HG03469 (cell line): Measurements from ENCODE around the gene UCHL3.

Experiments used
- ATAC-seq: cut with Tn5 transposase; IDR thresholded peaks from one replicate; pipeline ENCODE4 v1.9.1; 2021; ENCODE audit warnings: mild to moderate bottlenecking, moderate library complexity, moderate number of reproducible peaks; ENCODE audit not compliant: unreplicated experiment

UCHL3 gene

DNA sequence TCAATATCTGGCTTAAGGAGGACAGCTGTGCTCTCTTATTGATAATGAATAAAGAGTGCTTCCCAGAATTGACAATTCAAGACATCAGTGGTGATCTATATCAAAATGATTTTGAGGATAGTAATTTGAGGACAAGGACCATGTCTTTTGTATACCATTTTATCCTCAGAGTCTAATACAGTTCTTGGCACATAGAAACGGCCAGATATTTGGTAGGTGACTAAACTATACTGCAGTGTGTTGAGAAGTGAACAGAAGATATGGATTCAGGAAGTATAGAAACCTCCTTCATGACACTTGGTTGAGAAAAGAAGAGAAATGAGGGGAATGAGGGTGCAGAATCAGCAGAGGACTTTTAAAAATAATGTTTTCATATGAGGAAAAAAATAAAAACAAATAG is 70.4 kb downstream of the UCHL3 start:
- ATAC-seq: no peak

DNA sequence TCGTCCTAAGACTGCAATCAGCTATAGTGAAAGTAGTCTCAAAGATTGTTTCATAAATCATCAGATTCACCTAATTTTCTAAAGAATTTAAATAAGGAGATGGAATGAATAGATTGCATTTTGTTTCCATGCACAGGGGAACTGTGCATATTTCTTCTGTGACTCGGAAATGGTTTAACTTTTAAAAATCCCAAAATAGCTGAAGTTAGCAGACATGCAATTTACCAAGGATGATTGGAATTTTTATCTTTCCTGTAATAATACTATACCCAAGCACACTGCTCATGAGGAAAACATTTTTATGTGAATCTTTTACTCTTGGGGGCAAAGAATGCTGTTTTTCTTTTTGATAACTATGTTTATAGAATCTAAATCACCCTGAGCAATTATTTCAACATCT is 71.6 kb downstream of the UCHL3 start:
- no peak for ATAC-seq

DNA sequence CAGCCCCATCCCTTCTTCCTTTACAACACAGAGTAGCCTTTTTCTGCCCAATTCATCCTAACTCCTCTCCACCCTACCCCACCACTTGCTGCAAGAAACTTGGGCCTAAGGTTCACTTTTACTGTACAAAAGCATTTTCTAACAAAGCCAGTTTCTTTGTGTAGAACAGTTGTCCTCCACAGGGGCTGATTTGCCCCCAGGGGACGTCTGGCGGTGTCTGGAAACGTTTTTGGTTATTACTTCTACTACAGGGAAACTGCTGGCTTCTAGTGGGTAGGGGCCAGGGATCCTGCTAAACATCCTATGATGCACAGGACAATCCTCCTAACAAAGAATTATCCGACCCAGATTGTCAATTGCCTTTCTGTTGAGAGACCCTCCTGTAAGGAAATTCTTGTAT is 79.2 kb downstream of the UCHL3 start:
- ATAC-seq: no peak

DNA sequence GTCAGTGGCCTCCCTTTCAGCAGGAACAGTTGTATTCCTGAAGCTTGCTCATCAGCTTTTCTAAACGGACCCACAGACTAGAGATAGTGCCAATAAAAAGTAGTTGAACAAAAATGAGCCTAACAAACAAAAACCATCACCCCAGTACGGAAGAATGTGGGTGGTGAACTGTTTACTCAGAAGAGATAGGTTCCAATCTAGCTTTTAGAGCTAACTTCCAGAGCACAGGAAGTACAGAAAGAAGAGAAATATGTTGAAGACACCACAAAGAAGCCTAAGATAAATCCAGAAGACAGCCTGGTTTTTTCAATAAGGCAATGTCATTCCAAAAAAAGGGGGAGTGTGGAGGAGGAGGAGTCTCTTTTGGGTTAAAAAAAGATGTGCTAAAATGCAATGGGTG is 83.7 kb downstream of the UCHL3 start:
- ATAC-seq: no peak

DNA sequence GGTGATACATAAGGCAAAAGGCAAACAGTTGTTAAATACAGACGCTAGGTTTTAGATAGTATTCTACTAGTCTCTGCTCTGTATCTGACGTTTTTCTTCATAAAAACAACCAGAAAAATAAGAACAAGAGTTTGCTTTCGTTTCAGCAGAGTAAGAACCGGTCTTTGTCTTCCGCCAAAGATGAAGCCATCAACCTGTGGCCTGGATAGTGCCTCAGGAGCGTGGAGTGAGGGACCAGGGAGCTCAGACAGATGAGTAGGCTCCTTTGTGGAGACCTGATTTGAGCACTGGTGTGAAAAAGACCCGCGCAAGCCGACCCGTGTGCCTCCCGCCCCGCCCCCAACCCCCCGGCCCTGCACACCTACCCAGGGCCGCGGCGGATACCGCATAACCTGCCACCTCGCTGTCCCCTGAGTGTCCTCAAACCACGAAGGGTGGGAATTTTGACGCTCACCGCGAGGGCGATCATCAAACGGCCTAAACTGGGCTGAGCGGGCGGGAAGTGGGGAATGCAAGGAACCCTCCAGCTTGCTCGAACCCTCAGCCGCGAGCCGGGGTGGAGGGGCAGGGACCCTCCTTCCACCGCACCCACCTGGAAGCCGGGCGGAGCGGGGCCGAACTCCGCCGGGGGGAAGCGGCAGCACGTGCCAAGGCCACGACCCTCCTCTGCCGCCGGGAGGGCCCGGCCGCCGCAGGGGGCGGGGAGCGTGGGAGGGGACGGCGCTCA is 85.7 kb downstream of the UCHL3 start:
- ATAC-seq: no peak

DNA sequence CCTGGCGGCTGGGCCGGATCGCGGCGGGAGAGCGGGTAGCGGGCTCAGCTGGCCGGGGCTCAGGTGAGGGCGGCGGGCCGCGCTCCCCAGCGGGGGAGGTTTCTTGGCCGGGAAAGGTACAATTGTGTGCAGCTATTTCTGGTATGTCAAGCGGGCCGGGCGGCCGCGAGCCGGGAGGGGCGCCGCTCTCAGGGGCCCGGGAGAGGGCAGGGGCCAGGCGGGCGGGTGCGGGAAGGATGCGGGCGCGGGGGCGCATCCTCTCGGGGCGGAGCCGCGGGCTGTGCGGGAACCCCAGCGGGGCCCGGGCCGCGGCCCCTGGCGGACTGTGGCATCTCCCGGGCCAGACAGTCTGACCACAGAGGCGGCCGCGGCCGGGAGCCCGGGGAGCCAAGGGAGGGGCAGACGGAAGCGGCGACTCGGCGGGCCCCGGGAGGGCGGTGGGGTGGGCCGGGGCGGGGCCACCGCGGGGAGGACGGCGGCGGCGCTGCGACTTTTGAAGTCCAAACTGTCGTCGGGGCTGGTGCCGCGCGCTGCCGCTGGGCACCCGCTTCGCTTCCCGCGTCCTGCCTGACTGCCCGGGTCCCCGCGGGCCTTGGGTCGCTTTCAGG is 86.3 kb downstream of the UCHL3 start, which contains the start of gene LMO7:
LMO7 (plus strand) TSS at position 503 of the 608 bp plus-strand sequence. CDS start 328 bp downstream, outside the sequence.
- ATAC-seq: peak; percentile 36

DNA sequence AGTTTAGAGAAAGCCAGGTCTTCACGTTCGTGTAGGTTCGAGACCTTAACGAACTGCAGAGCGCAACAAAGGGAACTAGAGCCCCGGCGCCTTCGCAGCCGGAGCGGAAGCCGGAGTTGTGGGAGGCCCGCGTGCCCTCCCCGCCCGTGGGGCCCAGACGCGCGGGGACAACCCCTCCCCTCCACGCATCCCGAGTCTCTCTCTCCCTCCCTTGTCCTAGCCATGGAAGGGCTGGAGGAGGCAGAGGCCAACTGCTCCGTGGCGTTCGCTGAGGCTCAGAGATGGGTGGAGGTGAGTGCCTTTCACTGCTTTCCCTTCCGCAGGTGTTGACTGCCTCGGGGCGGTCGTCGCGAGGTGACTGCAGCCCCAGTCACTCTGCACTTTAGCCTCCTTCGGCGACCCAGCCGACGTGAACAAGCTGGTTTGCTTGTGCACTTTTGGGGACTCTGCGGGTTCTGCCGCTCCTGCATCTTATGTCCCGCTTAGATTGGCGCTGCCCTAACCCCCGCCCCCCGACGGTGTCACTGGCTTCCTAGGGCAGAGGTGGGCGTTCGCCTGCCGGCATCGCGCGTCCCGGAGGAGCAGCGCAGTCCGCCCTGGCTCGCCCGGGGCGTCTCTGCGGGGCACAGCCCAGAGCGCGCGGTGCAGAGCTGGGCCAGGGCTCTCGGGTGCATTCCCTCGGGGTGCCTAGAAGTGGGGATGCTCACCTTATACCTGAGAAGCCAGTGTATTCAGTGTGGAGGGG is 87.0 kb downstream of the UCHL3 start:
- peak; percentile 25 for ATAC-seq

DNA sequence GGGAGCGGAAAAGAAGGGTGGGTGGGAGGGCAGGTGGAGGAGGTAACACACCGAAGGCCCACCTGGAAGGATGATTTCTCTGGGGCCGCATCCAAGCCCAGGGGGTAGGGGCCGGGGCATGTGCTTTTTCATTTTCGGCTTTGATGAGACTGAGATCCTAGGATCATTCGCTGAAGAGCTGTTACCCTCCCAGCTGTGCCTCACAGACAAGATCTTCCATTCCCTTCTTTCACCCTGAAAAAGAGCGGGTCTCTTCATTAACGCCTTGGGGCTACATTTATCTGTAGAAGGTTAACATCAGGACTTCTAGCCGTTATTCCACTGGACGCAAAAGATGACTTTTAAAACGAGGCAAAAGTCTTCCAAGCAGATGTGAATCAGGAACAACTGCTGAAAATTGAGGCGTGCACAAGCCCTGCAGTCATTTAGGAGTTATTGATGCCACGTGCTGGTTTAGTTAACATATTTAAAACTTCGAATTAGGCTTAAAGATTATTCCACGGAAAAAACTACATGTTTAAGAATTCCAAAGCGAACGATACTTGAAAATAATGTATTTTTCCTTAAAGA is 87.7 kb downstream of the UCHL3 start:
- ATAC-seq: no peak

DNA sequence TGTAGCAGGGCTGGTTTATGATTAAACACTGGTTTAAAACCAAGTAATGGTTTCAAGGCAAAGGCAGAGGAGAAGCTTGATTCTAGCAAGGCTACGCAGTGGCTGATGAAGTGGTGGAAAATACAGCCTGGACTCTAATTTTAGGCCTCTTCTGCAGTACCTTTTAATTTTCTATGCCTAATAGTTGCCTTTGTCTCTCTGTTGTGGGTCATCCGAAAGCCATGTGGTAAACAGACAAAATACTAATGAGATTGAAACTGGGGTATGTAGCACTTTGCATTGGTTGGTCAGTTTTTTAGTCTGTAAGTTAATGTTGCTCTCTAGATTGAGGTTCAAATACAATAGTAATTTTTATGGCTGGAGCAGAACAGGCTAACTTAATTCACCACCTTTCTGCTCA is 89.9 kb downstream of the UCHL3 start:
- no peak for ATAC-seq

DNA sequence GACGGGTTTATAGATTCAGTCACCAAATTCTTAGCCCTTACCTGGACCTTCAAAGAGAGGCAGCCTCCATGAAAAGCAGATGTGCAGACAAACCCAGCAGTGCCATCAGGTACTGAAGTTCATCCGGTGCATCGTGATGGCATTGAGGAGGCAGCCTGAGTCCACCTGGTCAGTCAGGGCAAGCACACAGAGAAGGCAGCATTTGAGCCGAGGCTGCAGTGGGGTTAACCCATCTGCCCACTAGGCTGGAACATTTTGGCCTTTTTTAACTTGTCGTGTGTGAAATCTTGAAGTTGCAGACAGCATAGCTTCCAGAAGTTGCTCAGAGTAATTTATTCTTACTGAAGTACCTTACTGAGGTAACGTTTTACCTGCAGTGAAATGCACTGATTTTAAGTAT is 91.4 kb downstream of the UCHL3 start:
- no peak for ATAC-seq

DNA sequence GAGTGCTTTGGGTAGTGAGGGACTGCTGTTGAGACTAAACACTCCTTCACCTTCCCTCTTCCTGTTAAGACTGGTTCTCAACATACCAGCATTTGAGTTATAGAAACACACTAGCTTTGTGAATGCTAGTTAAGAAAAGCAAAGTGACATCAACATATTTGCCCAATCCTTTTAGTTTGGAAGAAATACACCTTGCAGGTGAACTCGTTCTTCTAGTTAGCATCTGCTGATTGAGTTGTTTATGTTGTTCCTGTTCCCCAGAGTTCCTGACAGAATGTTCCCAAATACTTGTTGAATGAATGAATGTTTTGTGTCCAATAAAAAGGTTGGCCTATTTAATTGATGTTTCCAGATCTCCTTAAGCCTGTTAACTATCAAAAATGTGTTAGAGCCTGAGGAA is 93.6 kb downstream of the UCHL3 start:
- no peak for ATAC-seq

DNA sequence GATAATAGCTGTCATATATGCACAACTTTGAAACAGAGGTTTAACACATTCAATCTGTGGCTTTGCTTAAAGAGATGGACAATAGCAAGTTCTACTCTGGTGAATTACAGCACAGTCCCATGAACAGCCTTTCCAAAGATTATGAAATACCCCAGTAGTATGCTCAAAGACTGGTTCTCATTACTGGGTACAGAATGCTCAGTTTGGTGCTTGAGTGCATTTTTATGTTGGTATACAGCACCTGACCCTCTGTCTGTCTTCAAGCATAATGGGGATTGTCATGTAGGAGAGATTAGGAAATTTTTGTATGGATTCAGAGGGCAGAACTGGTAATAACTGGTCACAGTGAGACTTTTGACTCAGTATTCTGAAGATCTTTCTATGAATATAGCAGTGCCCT is 94.1 kb downstream of the UCHL3 start:
- ATAC-seq: no peak

DNA sequence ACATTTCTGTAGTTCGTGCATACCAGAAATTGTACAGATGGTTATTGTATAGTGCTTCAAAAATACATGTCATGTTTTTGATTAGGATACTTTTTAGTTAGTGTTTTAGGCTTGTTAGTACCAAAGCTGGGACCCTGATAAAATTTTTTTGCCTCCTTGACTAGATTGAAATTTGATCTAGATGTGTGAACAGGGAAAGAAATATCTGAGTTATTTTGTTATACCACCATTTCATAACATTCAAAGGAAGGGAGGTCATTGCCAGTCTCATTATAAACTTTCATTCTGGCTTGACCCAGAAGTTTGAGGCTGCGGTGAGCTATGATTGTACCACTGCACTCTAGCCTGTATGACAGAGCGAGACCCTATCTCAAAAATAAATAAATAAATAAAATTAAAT is 95.5 kb downstream of the UCHL3 start:
- ATAC-seq: no peak

DNA sequence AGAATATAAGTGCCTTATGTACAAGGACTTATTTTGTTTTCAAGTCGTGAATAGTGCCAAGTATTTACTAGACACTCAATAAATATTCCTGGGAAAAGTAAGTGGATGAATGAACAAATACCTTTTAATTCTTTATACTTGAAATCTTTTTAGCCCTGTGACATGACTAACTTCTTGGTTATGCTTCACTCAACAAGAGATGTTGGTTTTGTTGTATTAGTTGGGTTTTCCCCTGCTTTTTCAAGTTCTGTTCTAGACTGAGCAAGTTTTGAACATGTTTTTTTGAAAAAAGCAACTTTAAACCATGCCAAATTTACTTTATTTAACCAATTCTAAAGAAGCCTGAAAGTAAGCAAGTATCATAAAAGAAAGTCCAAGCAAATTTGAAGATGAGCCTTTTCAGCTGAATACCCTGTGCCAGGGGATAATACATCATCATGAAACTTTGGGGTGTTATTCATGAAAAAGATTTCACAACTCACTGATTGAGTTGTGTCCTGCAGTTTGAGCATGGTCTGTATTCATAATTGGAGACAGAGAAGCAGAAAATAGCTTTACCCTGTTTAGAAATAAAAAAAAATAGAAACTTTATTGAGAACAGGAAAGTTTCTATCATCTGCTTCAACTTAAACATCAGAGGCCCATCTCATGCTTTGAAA is 97.7 kb downstream of the UCHL3 start:
- ATAC-seq: peak; percentile 78

DNA sequence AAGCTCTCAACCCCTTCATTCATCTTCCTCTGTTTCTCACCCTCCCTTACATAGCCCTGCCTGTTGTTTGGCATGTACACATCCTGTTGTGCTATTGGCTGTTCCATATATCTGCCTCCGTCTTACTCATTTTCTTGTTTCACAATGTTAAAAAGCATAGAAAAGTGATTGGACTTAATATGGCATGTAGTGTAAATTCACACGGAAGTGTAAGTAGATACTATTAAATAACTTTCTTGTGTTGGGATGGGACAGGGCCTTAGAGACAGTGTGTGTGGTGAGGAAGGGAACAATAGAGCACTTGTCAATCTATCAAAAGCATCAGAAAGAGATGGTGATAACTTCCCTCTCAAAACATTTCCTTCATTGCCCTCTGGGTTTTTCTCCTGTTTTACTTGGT is 98.9 kb downstream of the UCHL3 start:
- ATAC-seq: no peak

DNA sequence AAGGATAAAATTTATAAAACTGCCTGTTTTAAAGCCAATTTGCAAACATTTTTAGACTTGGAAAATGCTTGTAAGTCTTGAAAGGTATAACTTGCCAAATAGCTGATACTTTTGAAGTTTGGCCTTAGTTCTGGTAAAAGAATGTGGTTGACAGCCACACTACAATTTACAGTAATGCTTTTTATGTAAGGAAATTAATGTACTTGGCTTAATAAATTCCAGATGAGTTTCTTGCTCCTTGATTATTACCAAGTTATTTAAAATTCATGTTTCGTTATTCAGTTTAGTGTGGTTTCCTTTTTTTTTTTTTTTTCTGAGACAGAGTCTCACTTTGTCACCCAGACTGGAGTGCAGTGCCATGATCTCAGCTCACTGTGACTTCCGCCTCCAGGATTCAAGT is 101.4 kb downstream of the UCHL3 start:
- no peak for ATAC-seq

DNA sequence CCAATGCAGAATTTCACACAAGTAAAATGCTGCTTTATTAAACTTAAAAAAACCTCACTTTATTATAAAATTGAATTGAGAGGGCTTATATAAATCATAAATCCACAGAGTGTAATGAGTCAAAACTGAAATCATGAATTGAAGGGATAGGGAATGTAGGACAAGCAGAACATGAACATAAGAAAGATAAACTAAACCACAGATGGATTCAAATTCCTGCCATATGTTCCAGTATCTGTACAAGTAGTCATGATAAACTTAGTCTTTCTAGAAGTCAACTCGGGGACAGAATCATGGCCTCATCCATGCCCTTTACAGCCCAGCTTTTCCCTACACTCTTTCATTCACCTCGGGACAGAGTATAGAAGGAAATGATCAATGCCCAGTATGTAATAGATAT is 103.1 kb downstream of the UCHL3 start:
- no peak for ATAC-seq
